Hepatocyte (in vitro differentiated cells): Measurements from ENCODE around the gene GALT.

Experiments used
- CTCF ChIP-seq: fragments of 200-600 bp; sonication (generic); IDR thresholded peaks from 2 replicates; pipeline ENCODE4 v1.5.1; 2016; ENCODE audit warnings: antibody characterized with exemption, mild to moderate bottlenecking; ENCODE audit not compliant: poor library complexity
- EZH2 ChIP-seq: fragments of 200-600 bp; sonication (generic); IDR thresholded peaks from 2 replicates; pipeline ENCODE4 v1.6.1; 2016; ENCODE audit warnings: antibody characterized with exemption, mild to moderate bottlenecking, borderline replicate concordance
- EZH2phosphoT487 ChIP-seq: fragments of 200-600 bp; sonication (generic); IDR thresholded peaks from one replicate; pipeline ENCODE4 v1.6.1; 2018; ENCODE audit warnings: antibody characterized with exemption, mild to moderate bottlenecking, low read depth, moderate library complexity; ENCODE audit not compliant: unreplicated experiment, severe bottlenecking

GRCh38 chr9:34671307-34671706, 24.8 kb downstream of the GALT start:
- TF ChIP-seq CTCF (no peak), EZH2 (no peak), EZH2phosphoT487 (no peak)
